ENCODE measurements around the gene MRPL14.

The MRPL14 gene

DNA sequence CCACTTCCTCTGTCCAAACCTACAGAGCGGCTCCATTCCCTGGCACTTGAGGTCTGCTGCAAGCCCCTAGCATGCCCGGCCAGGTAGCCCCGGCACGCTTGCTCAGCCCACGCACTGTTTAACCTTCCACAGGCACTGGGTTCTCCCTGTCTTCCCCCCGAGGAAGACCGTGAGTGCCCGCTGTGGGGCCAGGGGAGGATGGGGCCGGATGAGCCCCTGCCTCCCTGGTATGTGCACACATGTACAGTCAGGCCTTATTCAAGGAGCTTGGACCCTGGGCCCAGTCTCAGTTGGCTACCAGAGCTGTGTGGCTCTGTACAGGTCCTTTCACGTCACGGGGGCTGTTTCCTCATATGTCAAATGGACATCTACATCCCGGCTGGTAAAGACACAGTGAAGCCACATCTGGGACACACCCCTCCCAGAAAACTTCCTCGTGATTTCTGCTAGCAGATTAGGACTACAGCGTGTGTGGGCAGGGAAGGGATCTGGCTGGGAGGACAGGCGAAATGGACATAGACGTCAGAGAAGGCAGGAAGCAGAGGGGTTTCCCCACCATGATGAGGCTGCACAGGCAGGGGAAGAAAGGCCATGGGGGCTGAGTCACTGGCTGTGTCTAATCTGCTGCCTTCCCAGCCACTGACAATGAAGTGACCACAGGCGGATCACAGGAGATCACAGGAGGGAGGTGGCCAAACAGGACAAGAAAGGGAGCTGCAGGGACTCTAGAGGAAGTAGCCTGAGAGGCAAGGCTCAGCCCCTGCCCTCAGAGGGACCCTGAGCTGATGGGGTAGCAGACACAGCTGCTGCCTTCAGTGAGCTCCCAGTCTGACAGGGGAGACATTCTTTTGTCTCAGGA lies 62.9 kb downstream of the MRPL14 start:
- DNase-seq: no peak

DNA sequence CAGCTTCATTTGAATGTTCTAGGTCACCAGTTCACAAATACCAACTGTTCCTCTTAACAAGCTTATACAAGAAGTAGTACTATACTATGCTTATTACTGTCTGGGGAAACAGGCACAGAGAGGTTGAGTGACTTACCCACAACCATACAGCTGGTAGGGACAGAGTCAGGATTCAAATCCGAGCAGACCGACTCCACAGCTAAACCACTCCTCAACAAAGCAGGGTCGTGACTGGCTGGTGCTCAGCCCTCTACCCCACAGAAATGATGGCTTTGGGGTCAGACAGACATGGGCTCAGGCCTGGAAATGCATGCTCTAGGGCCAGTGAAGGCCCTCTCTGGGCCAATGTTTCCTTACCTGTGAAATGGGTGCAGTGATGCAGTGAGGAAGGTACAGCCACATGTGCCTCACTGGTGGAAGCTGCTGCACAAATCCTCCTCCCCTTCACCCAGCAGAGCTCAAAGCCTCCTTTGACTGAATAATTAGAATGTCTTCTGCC lies 63.6 kb downstream of the MRPL14 start:
- no peak for DNase-seq

Data from NCI-H187 (cell line).